Measurements from ENCODE around the gene CERS1. TPM values are rescaled to one million over a fixed set of nuclear protein-coding genes. Genes with fewer than 3 reads are reported as not detected.

Gene CERS1
- total and polyA plus RNA-seq, 10 of the 15 experiments (the other 5 are each of a cell fraction or from before 2014, with no cell fraction given) = 0.19 TPM; not detected in 9

- TF ChIP-seq CUX1 (IDR thresholded peaks at IDR 0.05; ENCODE audit: insufficient replicate concordance, low read depth, low read length) (no peak), ZBED1 (IDR thresholded peaks at IDR 0.05; ENCODE audit: borderline replicate concordance) (no peak), NR2C1 (IDR thresholded peaks at IDR 0.05) (no peak), SREBF1 (IDR thresholded peaks at IDR 0.05; ENCODE audit: low read length) (no peak), IRF3 (IDR thresholded peaks at IDR 0.05) (no peak), MAX (IDR thresholded peaks at IDR 0.05; ENCODE audit: low read depth, low read length) (no peak), GABPA (IDR thresholded peaks at IDR 0.05; ENCODE audit: low read depth) (no peak), TCF3 (IDR thresholded peaks at IDR 0.05; ENCODE audit: borderline replicate concordance, insufficient read depth, low read depth, low read length) (no peak), DPF2 (IDR thresholded peaks at IDR 0.05) (no peak), MLLT1 (IDR thresholded peaks at IDR 0.05) (no peak), E2F8 (IDR thresholded peaks at IDR 0.05; ENCODE audit: low read depth, partially characterized antibody) (no peak)
Measured at GRCh38 chr19:18898081-18898606, 2.2 kb upstream of the CERS1 start (continued).
